Activated T-helper 9 cell treated with anti-CD3 and anti-CD28 coated beads, Interleukin-2, amount 50 U/mL, for 16 hours (primary cell): ENCODE data around the gene FNBP1L.

Experiments
- DNase-seq: peaks from one replicate; pipeline ENCODE4 v3.0.0-alpha.2; 2020; ENCODE audit warnings: low read depth

FNBP1L gene

DNA sequence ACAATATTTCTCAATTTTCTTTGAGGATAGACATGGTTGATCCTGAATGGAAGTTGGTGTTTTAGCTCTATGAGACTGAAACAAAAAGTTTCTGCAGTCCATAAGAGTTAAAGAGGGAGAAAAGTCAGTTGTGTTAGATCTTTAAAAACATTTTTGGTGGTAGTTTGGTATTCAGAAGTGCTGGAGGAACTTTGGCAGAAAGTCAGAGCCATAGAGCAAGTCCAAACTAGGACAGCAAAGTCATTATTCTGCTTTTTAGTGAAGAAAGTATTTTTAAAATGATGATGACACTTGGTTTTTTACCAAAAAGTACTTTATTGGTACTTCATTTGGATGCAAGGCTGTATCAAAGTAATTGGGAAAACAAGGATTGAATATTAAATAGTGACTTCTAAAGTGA is 41.8 kb downstream of the FNBP1L start:
- DNase-seq = no peak

DNA sequence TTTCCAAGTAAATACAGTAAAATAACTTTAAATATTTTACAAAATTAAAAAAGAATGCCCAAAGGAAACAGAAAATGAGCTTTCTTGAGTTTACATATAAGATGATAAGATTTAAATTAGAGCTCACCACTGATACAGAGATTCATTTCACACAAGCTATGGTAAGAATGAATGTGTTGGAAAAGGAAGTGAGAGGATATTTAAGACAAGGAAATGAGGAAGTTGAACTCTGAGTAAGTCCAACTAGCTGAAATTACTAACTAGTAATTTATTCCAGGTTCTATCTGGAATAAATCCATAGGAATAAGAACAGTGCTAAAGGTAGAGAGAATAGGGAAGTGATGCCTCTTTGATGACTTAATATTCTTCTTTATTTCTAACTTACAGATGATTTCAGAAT is 42.4 kb downstream of the FNBP1L start:
- DNase-seq = no peak

DNA sequence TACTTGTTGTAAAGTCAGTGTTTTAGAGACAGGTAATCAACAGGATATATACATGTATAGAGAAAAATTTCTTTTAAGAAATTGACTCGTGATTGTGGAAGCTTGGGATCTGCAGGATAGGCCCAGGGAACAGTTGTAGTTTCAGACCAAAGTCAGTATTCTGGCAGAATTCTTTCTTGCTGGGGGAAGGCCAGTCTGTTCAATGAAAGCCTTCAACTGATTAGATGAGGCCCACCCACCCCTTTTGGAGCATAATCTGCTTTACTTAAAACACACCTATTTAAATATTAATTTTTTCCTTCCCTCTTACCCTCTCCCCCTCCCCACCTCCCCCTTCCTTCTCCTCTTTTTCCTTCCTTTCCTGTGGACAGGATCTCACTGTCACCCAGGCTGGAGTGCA is 48.0 kb downstream of the FNBP1L start:
- no peak for DNase-seq

DNA sequence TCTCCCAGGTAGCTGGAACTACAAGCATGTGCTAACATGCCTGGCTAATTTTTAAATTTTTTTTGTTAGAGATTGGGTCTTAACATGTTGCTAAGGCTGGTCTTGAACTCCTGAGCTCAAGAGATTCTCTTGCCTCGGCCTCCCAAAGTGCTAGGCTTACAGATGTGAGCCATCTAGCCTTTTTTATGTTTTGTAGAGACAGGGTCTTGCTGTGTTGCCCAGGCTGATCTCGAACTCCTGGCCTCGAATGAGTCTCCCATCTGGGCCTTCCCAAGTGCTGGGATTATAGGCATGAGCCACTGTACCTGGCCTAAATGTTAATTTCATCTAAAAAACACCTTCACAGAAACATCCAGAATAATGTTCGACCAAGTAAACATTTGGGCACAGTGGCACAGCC is 48.6 kb downstream of the FNBP1L start:
- DNase-seq = no peak

DNA sequence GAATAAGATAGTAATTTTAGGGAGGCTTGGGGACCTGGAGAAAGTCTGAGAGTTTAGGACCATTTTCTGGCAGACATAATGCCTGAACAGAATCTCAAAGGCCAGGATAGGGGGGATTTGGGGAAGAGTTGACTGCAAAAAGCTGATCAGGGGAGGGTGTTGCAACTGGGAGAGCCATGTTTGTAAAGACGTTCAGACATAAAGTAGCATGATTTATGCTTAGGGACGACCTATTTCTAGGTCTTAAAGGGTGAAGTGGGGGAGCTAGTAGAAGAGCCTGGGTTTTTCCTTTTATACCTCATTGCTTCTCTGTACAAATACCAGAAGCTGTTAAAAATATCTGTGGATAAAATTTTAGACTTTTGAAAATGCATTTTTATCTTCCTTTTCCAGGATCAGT is 51.2 kb downstream of the FNBP1L start:
- DNase-seq = no peak

DNA sequence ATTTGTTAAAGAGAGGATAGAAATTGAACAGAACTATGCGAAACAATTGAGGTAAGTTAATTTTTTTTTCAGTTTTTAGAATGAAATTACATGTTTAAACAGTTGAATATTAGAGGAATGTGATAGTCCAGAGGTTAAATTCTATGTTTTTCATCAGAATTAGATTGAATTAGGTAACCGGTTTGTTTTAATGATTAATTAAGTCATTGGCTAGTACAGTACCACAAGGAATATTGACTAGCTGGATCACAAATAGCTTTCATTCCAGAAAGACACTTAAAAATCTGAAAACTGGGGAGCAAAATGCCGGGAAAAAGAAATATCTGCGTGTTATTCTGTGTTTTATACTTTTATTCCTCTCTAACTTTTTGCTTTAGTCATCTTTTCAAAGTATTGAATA is 51.6 kb downstream of the FNBP1L start:
- no peak for DNase-seq

DNA sequence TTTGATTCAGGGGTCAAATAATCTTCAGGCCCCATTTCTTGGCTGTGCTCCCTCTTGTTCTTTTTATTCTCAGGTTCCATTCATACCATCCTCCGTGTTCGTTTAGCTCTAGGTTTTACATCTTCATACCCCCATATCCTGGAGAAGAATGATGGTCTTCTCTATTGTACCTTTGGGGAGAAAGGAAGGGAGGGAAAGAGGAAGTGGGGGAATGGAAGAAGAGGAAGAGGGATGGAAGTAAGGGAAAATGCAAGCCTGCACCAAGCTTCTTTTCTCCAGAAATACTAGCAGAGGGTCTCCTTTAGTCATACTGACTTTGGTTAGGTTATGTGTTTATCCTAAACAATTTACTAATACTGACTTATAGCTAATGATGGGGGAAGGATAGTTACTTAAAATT is 52.4 kb downstream of the FNBP1L start:
- no peak for DNase-seq

DNA sequence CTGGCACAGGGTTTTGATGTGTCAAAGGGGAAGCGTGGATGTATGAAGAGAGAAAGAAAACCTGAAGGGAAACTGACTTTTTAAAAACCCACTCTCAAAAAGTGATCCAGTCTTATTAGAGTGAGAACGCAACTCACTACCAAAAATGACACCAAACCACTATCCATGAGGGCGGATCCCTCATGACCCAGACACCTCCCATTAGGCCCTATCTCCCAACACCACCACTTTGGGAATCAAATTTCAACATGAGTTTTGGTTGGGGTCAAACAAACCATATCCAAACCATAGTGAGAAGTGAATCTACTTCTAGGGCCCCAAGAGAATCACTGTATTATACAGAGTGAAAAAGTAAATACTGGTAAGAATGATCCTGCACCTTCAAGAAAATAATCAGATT is 53.5 kb downstream of the FNBP1L start:
- no peak for DNase-seq

DNA sequence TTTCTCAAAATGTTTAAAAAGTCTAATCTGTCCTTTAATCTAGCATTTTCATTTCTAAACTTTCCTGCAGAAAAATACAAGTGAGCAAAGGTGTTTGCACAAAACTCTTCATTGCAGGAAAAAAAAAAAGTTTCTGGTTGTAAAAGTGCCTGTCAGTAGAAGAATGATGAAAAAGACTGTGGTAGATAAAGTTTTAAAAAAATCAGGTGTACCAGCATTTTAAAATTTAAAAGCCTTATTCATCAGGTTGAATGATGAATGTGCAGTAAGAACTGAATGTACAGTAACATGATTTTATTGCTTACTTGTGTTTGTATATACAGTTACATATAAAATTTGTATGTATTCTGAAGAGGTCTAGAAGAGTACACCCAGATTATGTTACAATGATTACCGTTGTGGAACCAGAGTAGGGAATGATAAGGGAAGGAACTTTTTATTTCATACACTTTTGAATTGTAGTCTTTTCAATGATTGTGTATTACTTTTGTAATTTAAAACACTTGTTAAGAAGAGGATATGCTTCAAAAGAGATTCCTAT is 54.0 kb downstream of the FNBP1L start:
- DNase-seq = no peak

DNA sequence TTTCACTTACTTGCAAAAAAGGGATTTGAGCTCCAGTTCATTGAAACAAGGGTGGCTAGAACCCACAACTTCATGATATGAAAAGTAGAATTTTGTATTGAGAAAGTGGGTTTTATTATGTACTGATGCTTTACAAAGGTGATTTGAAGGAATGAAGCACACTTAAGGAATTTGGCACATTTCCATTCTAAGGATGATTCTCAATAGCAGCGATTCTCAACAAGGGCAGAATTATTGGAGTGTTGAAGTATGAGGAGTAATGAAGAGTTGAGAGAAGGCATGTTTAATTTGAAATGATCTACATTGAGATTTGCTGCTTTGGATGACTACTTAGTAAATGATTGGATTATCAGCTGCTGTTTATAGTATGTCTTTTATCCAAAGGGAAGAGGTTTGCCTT is 54.7 kb downstream of the FNBP1L start:
- no peak for DNase-seq

DNA sequence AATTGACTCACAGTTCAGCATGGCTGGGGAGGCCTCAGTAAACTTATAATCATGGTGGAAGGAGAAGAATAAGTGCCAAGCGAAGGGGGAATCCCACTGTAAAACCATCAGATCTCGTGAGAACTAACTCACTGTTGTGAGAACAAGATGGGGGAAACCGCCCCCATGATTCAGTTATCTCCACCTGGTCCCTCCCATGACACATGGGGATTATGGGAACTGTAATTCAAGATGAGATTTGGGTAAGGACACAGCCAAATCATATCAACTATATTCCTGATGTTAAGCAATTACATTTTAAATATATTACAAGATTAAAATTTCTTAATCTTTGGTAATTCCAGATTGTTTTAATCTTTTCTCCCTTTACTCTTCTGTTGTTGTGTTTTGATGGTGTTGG is 55.2 kb downstream of the FNBP1L start:
- no peak for DNase-seq

DNA sequence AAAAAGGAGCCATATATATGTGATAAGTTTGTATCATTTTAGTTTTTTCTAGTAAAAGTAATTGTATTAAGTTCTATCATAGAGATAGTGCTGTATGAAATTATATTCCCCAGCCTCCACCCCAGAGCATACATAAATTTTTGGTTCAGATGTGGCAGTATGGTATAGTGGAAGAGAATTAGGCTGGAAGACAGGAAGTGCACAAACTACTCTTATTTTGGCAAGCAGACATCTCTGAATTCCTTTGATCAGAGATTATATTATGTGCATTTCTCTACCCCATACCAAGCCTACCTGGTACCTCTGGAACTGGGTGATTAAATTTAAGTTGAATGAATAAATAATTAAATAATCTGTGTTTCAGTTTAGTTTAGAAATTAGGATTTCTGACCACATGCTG is 55.9 kb downstream of the FNBP1L start:
- no peak for DNase-seq

DNA sequence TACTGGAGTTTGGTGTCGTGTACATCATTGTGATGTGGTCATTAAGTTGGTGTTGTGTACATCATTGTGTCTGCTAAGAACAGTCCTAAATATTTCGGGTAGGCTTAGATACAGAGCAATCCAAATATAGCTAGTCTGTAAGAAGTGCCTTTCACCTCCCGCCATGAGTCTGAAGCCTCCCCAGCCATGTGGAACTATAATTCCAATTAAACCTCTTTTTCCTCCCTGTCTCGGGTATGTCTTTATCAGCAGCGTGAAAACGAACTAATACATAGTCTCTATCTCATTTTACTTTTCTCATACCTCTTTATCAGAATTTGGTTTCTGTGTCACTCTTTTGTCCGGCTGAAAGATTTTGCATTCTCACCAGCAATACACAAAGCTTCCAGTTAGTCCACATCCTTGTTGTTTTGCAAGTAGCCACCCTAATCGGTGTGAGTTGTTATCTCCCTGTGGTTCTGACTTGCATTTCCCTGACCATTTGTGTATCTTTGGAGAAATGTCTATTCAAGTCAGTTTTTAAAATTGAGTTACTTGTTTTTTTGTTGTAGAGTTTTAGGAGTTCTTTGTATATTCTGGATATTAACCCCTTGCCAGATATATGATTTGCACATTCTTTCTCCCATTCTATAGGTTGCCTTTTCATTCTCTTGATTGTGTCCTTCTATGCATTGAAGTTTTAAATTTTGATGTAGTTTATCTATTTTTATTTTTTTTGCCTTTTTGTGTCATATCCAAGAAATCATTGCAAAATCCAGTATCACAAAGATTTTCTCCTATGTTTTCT is 56.5 kb downstream of the FNBP1L start:
- no peak for DNase-seq

DNA sequence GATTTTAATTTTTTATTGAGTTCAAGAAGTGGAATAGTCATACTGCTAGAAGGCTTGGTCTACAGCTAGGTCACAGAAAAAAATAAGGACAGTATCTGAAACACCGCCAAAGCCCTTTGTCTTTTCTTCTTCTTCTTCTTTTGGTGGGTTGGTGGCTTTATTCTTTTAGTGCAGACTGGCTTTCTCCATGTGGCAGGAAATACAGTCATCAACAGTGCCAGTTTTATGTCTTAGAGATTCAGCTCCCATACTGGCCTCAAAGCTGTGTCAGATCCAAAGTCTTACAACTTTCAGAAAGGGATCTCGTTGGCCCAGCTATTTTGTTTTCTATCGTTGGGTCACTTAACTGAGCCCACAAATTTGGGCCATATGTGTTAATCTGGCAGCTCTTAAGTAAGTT is 58.2 kb downstream of the FNBP1L start:
- no peak for DNase-seq

DNA sequence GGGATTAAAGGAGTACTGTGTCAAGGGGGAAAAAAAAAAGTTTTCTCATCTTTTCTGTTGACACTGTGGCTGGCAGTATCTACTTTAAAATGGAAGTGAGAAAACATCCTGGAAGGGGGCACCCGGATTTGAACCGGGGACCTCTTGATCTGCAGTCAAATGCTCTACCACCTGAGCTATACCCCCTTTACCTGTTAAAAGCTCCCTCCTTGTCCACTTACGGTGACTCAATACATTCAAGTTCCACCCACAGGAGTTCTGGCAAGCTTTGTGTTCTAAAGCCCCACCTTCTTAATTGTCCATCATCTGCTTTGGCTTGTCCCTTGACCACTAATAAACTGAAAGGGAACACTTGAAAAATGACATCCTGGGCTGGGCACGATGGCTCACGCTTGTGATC is 68.2 kb downstream of the FNBP1L start:
- no peak for DNase-seq

DNA sequence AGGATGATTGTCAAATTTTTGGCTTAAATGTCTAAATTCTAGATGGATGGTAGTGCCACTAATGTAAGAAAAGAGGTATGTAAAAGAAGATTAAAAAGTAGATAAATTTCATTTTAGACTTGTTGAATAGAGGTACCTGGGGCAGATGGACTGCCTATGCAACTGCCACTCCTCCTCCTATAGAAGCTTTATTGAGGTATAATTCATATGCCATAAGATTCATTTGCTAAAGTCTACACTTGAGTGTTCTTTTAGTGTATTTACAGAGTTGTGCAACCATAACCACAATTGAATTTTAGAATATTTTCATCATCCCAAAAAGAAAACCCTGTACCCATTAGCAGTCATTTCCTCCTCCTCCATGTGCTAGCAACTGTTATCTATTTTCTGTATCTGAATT is 70.6 kb downstream of the FNBP1L start:
- no peak for DNase-seq

DNA sequence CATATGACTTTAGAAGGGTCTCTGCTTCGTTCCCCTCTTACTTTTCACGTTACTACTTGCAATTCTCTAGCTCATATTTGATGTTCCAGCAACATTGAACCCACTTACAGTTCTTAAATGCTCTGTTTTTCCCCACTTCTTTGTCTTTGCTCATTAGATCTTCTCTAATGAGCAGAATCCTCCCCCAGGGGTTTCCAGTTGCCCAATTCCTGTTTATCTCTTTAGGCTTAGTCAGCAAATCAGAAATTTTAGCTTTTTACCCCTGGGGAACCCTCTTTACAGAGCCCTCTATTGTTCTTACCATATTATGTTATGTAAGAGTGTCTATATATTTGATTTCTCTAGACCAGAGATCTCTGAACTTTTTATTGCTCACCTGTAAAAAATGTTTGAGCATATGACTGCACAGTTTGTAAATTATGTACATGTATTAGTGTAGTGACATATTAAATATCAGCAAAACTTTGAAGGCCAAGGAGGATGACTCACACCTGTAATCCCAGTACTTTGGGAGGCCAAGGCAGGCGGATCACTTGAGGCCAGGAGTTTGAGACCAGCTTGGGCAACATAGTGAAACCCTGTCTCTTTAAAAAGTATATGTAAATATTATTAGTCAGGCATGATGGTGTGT is 71.4 kb downstream of the FNBP1L start:
- DNase-seq = no peak

DNA sequence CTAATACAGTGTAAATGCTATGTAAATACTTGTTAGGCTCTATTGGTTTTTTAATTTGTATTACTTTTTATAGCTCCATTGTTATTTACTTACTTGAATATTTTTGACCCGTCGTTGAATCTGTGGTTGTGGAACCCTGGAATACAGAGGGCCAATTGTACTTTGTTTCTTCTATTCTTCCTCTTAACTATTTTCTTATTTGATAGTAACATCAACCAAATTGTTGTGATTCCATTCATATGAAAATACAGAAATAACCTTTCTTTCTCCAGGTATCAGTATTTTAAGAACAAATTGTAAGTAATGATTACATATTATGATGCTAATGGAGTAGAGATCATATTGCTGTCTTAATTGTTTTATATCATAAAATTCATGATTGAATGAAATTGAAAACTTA is 73.7 kb downstream of the FNBP1L start:
- no peak for DNase-seq

DNA sequence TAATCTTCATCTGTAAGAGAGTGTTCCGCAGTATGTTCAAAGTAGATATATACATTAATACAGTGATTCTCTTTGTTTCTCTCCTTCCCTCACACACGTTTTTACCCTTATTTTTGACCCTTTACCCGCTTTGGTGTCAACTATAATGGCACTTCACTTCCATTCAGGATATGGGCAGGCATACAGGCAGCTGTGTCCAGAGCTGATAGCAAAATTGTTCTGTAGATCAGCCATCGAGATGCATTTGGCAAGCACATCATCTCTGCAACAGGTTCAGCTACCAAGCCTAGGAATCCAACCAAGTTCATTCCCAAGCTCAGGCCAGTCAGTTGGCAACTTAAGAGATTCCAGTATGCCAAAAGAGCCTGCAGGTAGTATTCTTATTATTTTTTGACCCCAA is 74.8 kb downstream of the FNBP1L start:
- no peak for DNase-seq

DNA sequence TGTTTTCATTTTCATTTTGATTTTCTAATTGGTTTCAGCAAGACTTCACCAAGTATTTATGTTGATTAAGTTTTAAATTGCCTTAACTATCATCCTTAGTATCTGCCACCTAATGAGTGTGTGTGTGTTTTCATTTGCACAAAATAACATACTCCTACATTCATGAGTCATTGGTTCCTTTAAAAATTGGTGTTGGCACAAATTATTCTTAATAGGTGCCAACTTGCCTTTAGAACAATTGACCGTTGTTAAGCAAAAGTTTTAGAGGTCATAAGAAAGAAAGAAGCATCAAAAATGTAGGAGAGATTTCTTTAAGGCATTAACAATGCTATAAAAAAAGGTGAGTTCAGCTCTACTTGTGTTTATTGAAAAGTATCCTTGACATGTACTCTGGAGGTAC is 77.5 kb downstream of the FNBP1L start:
- no peak for DNase-seq

DNA sequence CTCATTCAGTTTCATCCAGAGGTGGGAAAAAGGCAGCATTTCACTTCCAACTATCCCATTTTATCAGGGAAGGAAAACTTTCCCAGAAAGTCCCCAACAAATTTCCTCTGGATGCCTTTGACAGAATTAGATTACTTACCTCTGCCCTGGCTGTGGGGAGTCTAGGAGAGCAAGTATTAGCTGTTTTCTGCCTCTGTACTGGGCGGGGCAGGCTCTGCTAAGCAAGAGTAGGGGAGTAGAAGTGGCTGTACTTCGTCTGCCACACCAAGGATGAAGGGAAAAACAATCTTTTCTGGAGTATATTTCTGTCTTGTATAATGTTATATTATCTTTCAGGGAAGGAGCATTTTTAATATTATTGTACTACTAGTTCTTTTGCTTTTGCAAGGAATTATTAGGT is 78.5 kb downstream of the FNBP1L start:
- no peak for DNase-seq

DNA sequence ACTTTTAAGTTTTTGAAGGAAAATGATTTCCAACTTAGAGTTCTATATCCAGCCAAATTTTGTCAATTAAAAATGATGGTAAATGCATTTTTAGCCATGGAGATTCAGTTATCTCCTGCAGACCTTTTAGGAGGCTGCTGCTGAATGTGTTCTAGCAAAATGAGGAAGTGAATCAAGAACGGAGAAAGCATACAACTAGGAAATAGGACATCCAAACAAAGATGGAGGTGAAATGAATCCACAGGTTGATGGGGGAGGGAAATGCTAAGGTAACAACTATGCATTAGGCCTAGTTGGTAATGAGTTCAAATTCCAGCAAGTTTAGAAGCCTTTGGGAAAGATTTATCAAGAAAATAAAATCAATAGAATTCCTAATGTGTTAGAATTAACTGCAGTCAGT is 80.5 kb downstream of the FNBP1L start:
- DNase-seq = no peak

DNA sequence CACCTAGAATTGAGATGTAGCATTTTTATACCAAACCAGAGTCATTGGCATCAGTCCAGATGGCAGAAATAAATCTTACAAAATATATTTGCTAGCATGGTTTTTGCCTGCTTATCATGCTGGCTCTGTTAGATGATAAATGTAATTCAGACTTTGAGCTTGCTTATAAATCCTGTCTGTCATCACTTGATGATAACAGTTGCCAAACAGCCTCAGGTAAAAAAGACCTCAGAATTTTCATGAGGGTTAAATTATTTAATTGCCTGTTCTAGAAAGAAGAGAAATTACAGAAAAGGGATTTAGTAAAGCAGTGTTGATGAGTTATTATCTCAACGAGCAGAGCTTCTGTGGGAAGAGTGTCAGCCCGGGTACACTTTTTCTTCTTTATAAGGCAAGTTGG is 83.3 kb downstream of the FNBP1L start:
- no peak for DNase-seq
